GM18858 (cell line): ENCODE measurements around the gene SLC25A41.
"Not testable (repeated sequence)": the region's sequence is repeated elsewhere in the genome, so short reads cannot be mapped to it uniquely, and the experiment has no call there.

Source experiments
- ATAC-seq: cut with Tn5 transposase; IDR thresholded peaks from one replicate; pipeline ENCODE4 v1.9.1; 2021; ENCODE audit not compliant: unreplicated experiment

SLC25A41 gene

GRCh38 chr19:6412061-6412446 lies 21.5 kb downstream of the SLC25A41 start:
- ATAC-seq = no peak

- no peak for ATAC-seq
Measured at GRCh38 chr19:6409346-6409745, 24.2 kb downstream of the SLC25A41 start.

- ATAC-seq = no peak
Measured at GRCh38 chr19:6406401-6406800, 27.2 kb downstream of the SLC25A41 start.

GRCh38 chr19:6402837-6403608 lies 30.5 kb downstream of the SLC25A41 start:
- no peak for ATAC-seq

GRCh38 chr19:6402058-6402457 lies 31.5 kb downstream of the SLC25A41 start:
- ATAC-seq = no peak

- not testable (repeated sequence) for ATAC-seq
Measured at GRCh38 chr19:6400062-6400944, 33.3 kb downstream of the SLC25A41 start.

- no peak for ATAC-seq
Measured at GRCh38 chr19:6396305-6396704, 37.3 kb downstream of the SLC25A41 start.

- no peak for ATAC-seq
Measured at GRCh38 chr19:6394831-6395230, 38.7 kb downstream of the SLC25A41 start.

GRCh38 chr19:6393983-6394412 lies 39.6 kb downstream of the SLC25A41 start:
- ATAC-seq = no peak

- ATAC-seq = peak; percentile 60
Measured at GRCh38 chr19:6393074-6393982, 40.2 kb downstream of the SLC25A41 start, which contains the start of gene GTF2F1. Gene GTF2F1, minus strand, starts transcription at chr19:6393164. Its CDS starts 169 bp downstream, at chr19:6392995.

GRCh38 chr19:6392221-6393073 lies 41.1 kb downstream of the SLC25A41 start:
- ATAC-seq = no peak

- ATAC-seq = no peak
Measured at GRCh38 chr19:6387372-6387771, 46.2 kb downstream of the SLC25A41 start.

GRCh38 chr19:6384381-6384780 lies 49.2 kb downstream of the SLC25A41 start:
- no peak for ATAC-seq

GRCh38 chr19:6383188-6383587 lies 50.4 kb downstream of the SLC25A41 start:
- ATAC-seq = no peak

- no peak for ATAC-seq
Measured at GRCh38 chr19:6381030-6381750, 52.4 kb downstream of the SLC25A41 start.

GRCh38 chr19:6379744-6380143 lies 53.8 kb downstream of the SLC25A41 start:
- ATAC-seq = no peak

GRCh38 chr19:6378486-6378885 lies 55.1 kb downstream of the SLC25A41 start:
- ATAC-seq = no peak

GRCh38 chr19:6378041-6378440 lies 55.5 kb downstream of the SLC25A41 start:
- no peak for ATAC-seq

GRCh38 chr19:6376512-6377190 lies 56.9 kb downstream of the SLC25A41 start:
- no peak for ATAC-seq
